Testis (tissue), 2 donors: ENCODE data around the gene ZNF620.

Source experiments
- POLR2A ChIP-seq: fragments of 450-650 bp; IDR thresholded peaks from one replicate; pipeline ENCODE4 v1.6.1; 2017; ENCODE audit warnings: antibody characterized with exemption, mild to moderate bottlenecking, moderate library complexity
- TF ChIP-seq, protein P1 (sequence below), 3 experiments: fragments of 450-650 bp in 2 of 3; fragments of 200-600 bp in 1 of 3; sonication (generic) in 1 of 3; IDR thresholded peaks; one replicate each; pipeline ENCODE4 v1.5.1; 2016 to 2019; ENCODE audit warnings: antibody characterized with exemption in 3 of 3, mild to moderate bottlenecking in 2 of 3, moderate library complexity in 1 of 3

DNA sequence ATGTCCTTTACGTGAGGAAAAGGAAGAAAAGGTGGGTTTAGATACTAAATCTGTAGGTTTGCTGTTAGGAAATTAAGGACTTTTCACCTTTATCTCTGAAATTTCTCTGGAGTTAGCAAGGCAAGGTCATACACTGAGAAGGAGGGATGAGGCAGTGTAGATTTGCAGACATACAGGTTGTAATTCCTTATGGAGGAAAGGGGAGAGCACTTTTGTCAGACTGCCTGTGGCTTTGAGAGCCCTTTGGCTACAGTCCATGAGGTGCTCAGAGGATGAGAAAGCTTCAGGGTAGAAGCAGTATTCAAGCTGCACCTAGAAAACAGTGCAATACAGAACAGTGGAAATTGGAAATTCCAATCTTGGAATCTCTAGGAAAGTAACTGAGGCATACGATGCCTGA is 40.4 kb upstream of the ZNF620 start:
- TF ChIP-seq, protein P1, sequence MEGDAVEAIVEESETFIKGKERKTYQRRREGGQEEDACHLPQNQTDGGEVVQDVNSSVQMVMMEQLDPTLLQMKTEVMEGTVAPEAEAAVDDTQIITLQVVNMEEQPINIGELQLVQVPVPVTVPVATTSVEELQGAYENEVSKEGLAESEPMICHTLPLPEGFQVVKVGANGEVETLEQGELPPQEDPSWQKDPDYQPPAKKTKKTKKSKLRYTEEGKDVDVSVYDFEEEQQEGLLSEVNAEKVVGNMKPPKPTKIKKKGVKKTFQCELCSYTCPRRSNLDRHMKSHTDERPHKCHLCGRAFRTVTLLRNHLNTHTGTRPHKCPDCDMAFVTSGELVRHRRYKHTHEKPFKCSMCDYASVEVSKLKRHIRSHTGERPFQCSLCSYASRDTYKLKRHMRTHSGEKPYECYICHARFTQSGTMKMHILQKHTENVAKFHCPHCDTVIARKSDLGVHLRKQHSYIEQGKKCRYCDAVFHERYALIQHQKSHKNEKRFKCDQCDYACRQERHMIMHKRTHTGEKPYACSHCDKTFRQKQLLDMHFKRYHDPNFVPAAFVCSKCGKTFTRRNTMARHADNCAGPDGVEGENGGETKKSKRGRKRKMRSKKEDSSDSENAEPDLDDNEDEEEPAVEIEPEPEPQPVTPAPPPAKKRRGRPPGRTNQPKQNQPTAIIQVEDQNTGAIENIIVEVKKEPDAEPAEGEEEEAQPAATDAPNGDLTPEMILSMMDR (IDR thresholded peaks at IDR 0.05) = no peak
- TF ChIP-seq POLR2A = no peak
